Measurements from ENCODE around the gene ACIN1.

DNA sequence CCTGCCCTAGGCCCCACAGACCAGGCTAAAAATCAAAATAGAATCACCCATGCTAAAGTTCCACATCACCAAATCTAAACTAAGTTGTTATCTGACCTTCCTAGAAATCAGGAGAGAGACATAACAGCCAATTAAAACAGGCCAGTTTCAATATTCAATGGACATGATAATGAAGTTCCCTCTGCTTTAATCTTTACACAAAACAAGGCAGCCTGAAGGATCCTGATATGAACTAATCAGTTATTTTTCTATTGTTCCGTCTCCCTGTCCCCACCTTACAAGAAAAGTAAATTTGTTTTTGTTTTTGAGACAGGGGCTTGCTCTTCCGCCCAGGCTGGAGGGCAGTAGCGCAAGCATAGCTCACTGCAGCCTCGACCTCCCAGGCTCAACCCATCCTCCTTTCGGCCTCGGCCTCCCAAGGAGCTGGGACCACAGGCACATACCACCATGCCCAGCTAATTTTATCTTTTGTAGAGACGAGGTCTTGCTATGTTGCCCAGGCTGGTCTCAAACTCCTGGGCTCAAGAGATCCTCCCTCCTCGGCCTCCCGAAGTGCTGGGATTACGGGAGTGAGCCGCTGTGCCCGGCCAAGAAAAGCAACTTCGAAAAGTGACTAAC, 29.5 kb upstream of the ACIN1 start:
- TF ChIP-seq, protein P1, sequence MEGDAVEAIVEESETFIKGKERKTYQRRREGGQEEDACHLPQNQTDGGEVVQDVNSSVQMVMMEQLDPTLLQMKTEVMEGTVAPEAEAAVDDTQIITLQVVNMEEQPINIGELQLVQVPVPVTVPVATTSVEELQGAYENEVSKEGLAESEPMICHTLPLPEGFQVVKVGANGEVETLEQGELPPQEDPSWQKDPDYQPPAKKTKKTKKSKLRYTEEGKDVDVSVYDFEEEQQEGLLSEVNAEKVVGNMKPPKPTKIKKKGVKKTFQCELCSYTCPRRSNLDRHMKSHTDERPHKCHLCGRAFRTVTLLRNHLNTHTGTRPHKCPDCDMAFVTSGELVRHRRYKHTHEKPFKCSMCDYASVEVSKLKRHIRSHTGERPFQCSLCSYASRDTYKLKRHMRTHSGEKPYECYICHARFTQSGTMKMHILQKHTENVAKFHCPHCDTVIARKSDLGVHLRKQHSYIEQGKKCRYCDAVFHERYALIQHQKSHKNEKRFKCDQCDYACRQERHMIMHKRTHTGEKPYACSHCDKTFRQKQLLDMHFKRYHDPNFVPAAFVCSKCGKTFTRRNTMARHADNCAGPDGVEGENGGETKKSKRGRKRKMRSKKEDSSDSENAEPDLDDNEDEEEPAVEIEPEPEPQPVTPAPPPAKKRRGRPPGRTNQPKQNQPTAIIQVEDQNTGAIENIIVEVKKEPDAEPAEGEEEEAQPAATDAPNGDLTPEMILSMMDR (conservative IDR thresholded peaks at IDR 0.05; ENCODE audit: low read depth in 2 of 2) = no peak
- TF ChIP-seq, protein P2, sequence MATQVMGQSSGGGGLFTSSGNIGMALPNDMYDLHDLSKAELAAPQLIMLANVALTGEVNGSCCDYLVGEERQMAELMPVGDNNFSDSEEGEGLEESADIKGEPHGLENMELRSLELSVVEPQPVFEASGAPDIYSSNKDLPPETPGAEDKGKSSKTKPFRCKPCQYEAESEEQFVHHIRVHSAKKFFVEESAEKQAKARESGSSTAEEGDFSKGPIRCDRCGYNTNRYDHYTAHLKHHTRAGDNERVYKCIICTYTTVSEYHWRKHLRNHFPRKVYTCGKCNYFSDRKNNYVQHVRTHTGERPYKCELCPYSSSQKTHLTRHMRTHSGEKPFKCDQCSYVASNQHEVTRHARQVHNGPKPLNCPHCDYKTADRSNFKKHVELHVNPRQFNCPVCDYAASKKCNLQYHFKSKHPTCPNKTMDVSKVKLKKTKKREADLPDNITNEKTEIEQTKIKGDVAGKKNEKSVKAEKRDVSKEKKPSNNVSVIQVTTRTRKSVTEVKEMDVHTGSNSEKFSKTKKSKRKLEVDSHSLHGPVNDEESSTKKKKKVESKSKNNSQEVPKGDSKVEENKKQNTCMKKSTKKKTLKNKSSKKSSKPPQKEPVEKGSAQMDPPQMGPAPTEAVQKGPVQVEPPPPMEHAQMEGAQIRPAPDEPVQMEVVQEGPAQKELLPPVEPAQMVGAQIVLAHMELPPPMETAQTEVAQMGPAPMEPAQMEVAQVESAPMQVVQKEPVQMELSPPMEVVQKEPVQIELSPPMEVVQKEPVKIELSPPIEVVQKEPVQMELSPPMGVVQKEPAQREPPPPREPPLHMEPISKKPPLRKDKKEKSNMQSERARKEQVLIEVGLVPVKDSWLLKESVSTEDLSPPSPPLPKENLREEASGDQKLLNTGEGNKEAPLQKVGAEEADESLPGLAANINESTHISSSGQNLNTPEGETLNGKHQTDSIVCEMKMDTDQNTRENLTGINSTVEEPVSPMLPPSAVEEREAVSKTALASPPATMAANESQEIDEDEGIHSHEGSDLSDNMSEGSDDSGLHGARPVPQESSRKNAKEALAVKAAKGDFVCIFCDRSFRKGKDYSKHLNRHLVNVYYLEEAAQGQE (IDR thresholded peaks at IDR 0.05; ENCODE audit: unreplicated experiment) = no peak
- TF ChIP-seq EZH2phosphoT487 (IDR thresholded peaks at IDR 0.05; ENCODE audit: unreplicated experiment) = no peak
- TF ChIP-seq POLR2AphosphoS5 (IDR thresholded peaks at IDR 0.05; ENCODE audit: low read depth) = no peak
- TF ChIP-seq CREB1 (CRISPR knock-in tag; IDR thresholded peaks at IDR 0.05; ENCODE audit: low read depth) = no peak
- TF ChIP-seq EZH2 (IDR thresholded peaks at IDR 0.05; ENCODE audit: low read depth, unreplicated experiment) = no peak
- TF ChIP-seq, protein P3, sequence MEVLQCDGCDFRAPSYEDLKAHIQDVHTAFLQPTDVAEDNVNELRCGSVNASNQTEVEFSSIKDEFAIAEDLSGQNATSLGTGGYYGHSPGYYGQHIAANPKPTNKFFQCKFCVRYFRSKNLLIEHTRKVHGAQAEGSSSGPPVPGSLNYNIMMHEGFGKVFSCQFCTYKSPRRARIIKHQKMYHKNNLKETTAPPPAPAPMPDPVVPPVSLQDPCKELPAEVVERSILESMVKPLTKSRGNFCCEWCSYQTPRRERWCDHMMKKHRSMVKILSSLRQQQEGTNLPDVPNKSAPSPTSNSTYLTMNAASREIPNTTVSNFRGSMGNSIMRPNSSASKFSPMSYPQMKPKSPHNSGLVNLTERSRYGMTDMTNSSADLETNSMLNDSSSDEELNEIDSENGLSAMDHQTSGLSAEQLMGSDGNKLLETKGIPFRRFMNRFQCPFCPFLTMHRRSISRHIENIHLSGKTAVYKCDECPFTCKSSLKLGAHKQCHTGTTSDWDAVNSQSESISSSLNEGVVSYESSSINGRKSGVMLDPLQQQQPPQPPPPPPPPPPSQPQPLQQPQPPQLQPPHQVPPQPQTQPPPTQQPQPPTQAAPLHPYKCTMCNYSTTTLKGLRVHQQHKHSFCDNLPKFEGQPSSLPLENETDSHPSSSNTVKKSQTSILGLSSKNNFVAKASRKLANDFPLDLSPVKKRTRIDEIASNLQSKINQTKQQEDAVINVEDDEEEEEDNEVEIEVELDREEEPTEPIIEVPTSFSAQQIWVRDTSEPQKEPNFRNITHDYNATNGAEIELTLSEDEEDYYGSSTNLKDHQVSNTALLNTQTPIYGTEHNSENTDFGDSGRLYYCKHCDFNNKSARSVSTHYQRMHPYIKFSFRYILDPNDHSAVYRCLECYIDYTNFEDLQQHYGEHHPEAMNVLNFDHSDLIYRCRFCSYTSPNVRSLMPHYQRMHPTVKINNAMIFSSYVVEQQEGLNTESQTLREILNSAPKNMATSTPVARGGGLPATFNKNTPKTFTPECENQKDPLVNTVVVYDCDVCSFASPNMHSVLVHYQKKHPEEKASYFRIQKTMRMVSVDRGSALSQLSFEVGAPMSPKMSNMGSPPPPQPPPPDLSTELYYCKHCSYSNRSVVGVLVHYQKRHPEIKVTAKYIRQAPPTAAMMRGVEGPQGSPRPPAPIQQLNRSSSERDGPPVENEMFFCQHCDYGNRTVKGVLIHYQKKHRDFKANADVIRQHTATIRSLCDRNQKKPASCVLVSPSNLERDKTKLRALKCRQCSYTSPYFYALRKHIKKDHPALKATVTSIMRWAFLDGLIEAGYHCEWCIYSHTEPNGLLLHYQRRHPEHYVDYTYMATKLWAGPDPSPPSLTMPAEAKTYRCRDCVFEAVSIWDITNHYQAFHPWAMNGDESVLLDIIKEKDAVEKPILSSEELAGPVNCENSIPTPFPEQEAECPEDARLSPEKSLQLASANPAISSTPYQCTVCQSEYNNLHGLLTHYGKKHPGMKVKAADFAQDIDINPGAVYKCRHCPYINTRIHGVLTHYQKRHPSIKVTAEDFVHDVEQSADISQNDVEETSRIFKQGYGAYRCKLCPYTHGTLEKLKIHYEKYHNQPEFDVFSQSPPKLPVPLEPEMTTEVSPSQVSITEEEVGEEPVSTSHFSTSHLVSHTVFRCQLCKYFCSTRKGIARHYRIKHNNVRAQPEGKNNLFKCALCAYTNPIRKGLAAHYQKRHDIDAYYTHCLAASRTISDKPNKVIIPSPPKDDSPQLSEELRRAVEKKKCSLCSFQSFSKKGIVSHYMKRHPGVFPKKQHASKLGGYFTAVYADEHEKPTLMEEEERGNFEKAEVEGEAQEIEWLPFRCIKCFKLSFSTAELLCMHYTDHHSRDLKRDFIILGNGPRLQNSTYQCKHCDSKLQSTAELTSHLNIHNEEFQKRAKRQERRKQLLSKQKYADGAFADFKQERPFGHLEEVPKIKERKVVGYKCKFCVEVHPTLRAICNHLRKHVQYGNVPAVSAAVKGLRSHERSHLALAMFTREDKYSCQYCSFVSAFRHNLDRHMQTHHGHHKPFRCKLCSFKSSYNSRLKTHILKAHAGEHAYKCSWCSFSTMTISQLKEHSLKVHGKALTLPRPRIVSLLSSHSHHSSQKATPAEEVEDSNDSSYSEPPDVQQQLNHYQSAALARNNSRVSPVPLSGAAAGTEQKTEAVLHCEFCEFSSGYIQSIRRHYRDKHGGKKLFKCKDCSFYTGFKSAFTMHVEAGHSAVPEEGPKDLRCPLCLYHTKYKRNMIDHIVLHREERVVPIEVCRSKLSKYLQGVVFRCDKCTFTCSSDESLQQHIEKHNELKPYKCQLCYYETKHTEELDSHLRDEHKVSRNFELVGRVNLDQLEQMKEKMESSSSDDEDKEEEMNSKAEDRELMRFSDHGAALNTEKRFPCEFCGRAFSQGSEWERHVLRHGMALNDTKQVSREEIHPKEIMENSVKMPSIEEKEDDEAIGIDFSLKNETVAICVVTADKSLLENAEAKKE (CRISPR knock-in tag; IDR thresholded peaks at IDR 0.05) = no peak
- TF ChIP-seq NANOG (IDR thresholded peaks at IDR 0.05; ENCODE audit: borderline replicate concordance) = no peak

Measured in GM23338 (cell line).